Calu3 (cell line): ENCODE data around the gene TCF15. TPM values are rescaled to one million over a fixed set of nuclear protein-coding genes. Genes with fewer than 3 reads are reported as not detected.

Source experiments
- BruUV-seq: library from RNA; stranded (reverse); fragments of 400-500 nt; replicated peaks from 2 replicates; lab custom pipeline; 2021; lab: Mats Ljungman, UMichigan
- CTCF ChIA-PET: fragments of 300-600 bp; sonication (Branson Sonifier 250); formaldehyde crosslinking; loops from one replicate; lab custom pipeline; 2022; ENCODE audit warnings: antibody characterized with exemption; lab: Charles Lee
- DNase-seq: peaks from one replicate; pipeline ENCODE4 v3.0.0; 2022
- H3K27ac Mint-ChIP-seq: one replicate; pipeline ENCODE4 v1.8.0; 2022; ENCODE audit warnings: mixed read lengths; ENCODE audit not compliant: unreplicated experiment
- H3K27me3 Mint-ChIP-seq: one replicate; pipeline ENCODE4 v1.8.0; 2022; ENCODE audit warnings: mixed read lengths; ENCODE audit not compliant: unreplicated experiment
- H3K36me3 Mint-ChIP-seq: one replicate; pipeline ENCODE4 v1.8.0; 2022; ENCODE audit warnings: mild to moderate bottlenecking, moderate library complexity, mixed read lengths; ENCODE audit not compliant: insufficient read depth, unreplicated experiment
- H3K4me1 Mint-ChIP-seq: one replicate; pipeline ENCODE4 v1.8.0; 2022; ENCODE audit warnings: mild to moderate bottlenecking, low read depth, mixed read lengths; ENCODE audit not compliant: unreplicated experiment
- H3K4me3 Mint-ChIP-seq: one replicate; pipeline ENCODE4 v1.8.0; 2022; ENCODE audit warnings: mild to moderate bottlenecking, low read depth, moderate library complexity, mixed read lengths; ENCODE audit not compliant: unreplicated experiment
- H3K9me3 Mint-ChIP-seq: one replicate; pipeline ENCODE4 v1.8.0; 2022; ENCODE audit warnings: low read depth, mixed read lengths; ENCODE audit not compliant: unreplicated experiment
- intact Hi-C: fragments of 100-400 bp; cut with micrococcal nuclease; formaldehyde crosslinking; loops from one replicate; pipeline ENCODE4 v1.10.0; 2022; ENCODE audit not compliant: unreplicated experiment
- total RNA-seq: library from RNA; stranded (reverse); gene quantifications from 2 replicates; pipeline ENCODE4 v1.2.3, GENCODE V29; 2022
- TF ChIP-seq, protein P1 (sequence below): fragments of 200-600 bp; IDR thresholded peaks from one replicate; pipeline ENCODE4 v1.8.0; 2022; ENCODE audit warnings: antibody characterized with exemption; ENCODE audit not compliant: unreplicated experiment

The TCF15 gene
- total RNA-seq, 1 experiment from 2014 or later: not detected

GRCh38 chr20:588932-589672 lies 21.0 kb downstream of the TCF15 start:
- DNase-seq: no peak
- BruUV-seq: no TSS peak
- CTCF ChIA-PET: no interaction called here
- H3K9me3 Mint-ChIP-seq: no peaks in the 10 kb centered on the region
- intact Hi-C loops: no loop called here
- no peaks in the 10 kb centered on the region for H3K4me1 Mint-ChIP-seq
- peaks cover 32% of the 10 kb centered on the region for H3K27me3 Mint-ChIP-seq
- H3K36me3 Mint-ChIP-seq: no peaks in the 10 kb centered on the region
- no peak overlapping the region for H3K27ac Mint-ChIP-seq
- TF ChIP-seq, protein P1, sequence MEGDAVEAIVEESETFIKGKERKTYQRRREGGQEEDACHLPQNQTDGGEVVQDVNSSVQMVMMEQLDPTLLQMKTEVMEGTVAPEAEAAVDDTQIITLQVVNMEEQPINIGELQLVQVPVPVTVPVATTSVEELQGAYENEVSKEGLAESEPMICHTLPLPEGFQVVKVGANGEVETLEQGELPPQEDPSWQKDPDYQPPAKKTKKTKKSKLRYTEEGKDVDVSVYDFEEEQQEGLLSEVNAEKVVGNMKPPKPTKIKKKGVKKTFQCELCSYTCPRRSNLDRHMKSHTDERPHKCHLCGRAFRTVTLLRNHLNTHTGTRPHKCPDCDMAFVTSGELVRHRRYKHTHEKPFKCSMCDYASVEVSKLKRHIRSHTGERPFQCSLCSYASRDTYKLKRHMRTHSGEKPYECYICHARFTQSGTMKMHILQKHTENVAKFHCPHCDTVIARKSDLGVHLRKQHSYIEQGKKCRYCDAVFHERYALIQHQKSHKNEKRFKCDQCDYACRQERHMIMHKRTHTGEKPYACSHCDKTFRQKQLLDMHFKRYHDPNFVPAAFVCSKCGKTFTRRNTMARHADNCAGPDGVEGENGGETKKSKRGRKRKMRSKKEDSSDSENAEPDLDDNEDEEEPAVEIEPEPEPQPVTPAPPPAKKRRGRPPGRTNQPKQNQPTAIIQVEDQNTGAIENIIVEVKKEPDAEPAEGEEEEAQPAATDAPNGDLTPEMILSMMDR: no peak
- H3K4me3 Mint-ChIP-seq: no peak overlapping the region

GRCh38 chr20:588476-588875 lies 21.6 kb downstream of the TCF15 start:
- no TSS peak for BruUV-seq
- Mint-ChIP-seq H3K4me1 (no peaks in the 10 kb centered on the region), H3K9me3 (no peaks in the 10 kb centered on the region), H3K4me3 (no peak overlapping the region), H3K27ac (no peak overlapping the region), H3K27me3 (peaks cover 32% of the 10 kb centered on the region), H3K36me3 (no peaks in the 10 kb centered on the region)
- intact Hi-C loops: no loop called here
- TF ChIP-seq, protein P1: no peak
- CTCF ChIA-PET: interaction anchor here (0.7 kb wide), 1 partner anchor 19 kb away, joined by 4 read pairs; no protein-coding TSS in a partner anchor
- DNase-seq: no peak

DNA sequence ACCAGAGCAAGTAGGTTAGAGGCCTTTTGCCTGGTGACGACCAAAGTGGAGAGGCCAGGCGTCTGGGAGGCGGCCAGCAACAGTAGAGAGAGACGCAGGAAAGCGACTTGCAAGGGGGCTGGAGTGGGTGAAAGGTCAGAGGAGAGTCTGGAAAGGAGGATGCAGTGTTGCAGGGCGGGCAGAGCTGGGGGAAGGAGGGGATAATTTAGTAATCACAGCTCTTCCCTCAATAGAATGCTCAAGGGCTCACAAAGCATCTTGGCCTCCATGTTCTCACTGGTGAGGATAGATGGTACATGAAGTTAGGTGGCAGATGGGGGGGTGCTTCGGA lies 25.2 kb downstream of the TCF15 start:
- H3K27me3 Mint-ChIP-seq: peaks cover 3% of the 10 kb centered on the region
- TF ChIP-seq, protein P1: no peak
- no peaks in the 10 kb centered on the region for H3K9me3 Mint-ChIP-seq
- H3K4me1 Mint-ChIP-seq: no peaks in the 10 kb centered on the region
- intact Hi-C loops: no loop called here
- no peak overlapping the region for H3K4me3 Mint-ChIP-seq
- CTCF ChIA-PET: no interaction called here
- no peak overlapping the region for H3K27ac Mint-ChIP-seq
- H3K36me3 Mint-ChIP-seq: no peaks in the 10 kb centered on the region
- BruUV-seq: no TSS peak
- DNase-seq: no peak

DNA sequence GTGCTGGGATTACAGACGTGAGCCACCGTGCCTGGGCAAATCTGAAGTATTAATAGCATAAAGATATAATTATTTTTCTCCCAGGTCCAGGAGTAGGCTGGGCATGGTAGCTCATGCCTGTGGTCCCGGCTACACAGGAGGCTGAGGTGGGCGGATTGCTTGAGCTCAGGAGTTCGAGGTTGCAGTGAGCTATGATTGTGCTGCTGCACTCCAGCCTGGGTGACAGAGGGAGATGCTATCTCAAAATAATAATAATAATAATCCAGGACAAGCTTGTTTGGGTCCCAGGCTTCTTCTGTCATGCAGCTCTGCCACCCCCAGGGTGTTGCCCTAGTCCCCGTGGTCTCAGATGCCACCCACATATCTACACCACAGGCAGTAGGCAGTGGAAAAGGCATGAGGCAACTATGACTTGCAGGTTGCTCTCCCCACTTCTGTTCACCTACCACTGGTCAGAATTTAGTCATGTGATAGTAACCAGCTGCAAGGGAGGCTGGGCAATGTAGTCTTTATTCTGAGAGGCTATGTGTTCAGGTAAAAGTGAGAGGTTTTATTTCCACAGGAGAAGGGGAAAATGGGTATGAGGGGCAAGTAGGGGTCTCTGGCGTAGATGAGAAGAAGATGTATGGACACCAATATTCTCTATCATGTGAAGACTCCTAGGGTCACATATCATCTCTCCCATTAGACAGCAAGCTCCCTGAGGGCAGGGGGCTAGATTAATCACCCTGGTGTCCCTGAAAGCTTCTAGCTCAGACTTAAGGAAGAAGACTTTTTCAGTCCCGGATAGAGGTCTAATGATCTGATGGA lies 25.7 kb downstream of the TCF15 start:
- peak; percentile 16 for DNase-seq
- H3K9me3 Mint-ChIP-seq: no peaks in the 10 kb centered on the region
- H3K36me3 Mint-ChIP-seq: no peaks in the 10 kb centered on the region
- CTCF ChIA-PET: no interaction called here
- no peaks in the 10 kb centered on the region for H3K4me1 Mint-ChIP-seq
- H3K27ac Mint-ChIP-seq: no peak overlapping the region
- no peaks in the 10 kb centered on the region for H3K27me3 Mint-ChIP-seq
- TF ChIP-seq, protein P1: no peak
- H3K4me3 Mint-ChIP-seq: no peak overlapping the region
- intact Hi-C loops: no loop called here
- no TSS peak for BruUV-seq
